Islet of Langerhans (tissue), 1 donor: ENCODE data around the gene ADH6.
"Not testable (repeated sequence)": the region's sequence is repeated elsewhere in the genome, so short reads cannot be mapped to it uniquely, and the experiment has no call there.

Experiments used
- FAIRE-seq: peaks from one replicate; lab custom pipeline; 2011; peaks lifted over from hg19 to GRCh38; lab: Jason Lieb, UNC

The ADH6 gene

GRCh38 chr4:99189900-99190299 lies 29.1 kb downstream of the ADH6 start:
- not testable (repeated sequence) for FAIRE-seq

- FAIRE-seq, result no peak
Measured at GRCh38 chr4:99186029-99186428, 33.0 kb downstream of the ADH6 start.

GRCh38 chr4:99185581-99185980 lies 33.5 kb downstream of the ADH6 start:
- FAIRE-seq, result no peak

- FAIRE-seq, result no peak
Measured at GRCh38 chr4:99180382-99181070, 38.5 kb downstream of the ADH6 start.

- FAIRE-seq, result no peak
Measured at GRCh38 chr4:99179626-99180025, 39.4 kb downstream of the ADH6 start.

- FAIRE-seq, result no peak
Measured at GRCh38 chr4:99179178-99179577, 39.9 kb downstream of the ADH6 start.

- FAIRE-seq, result no peak
Measured at GRCh38 chr4:99166544-99166943, 52.5 kb downstream of the ADH6 start.

GRCh38 chr4:99165978-99166377 lies 53.1 kb downstream of the ADH6 start:
- FAIRE-seq, result no peak

GRCh38 chr4:99161373-99162099 lies 57.5 kb downstream of the ADH6 start:
- no peak for FAIRE-seq

- no peak for FAIRE-seq
Measured at GRCh38 chr4:99159699-99160098, 59.3 kb downstream of the ADH6 start.

- FAIRE-seq, result peak; percentile 36
Measured at GRCh38 chr4:99157478-99157935, 61.5 kb downstream of the ADH6 start.

GRCh38 chr4:99156992-99157391 lies 62.1 kb downstream of the ADH6 start:
- FAIRE-seq, result no peak

- no peak for FAIRE-seq
Measured at GRCh38 chr4:99154658-99155342, 64.2 kb downstream of the ADH6 start.
